ENCODE data around the gene CAST.

DNA sequence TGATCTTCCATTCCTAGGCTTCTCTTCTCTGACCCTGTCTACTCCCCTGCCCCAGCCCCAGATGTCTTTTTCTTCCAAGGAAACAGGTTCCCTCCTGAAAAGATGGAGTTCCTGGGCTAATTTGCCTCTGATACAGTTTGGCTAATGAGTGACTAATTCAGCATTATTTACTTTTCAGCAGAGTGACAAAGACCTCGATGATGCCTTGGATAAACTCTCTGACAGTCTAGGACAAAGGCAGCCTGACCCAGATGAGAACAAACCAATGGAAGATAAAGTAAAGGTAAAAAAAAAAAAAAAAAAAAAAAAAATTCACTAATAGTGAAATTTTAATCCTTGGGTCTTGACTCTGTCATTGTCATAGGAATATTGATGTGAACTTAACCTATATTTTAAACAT is 102.9 kb downstream of the CAST start:
- no peak for TF ChIP-seq POLR2A (IDR thresholded peaks at IDR 0.05; ENCODE audit: low read length)
- no peak for TF ChIP-seq GATA1 (IDR thresholded peaks at IDR 0.05; ENCODE audit: low read depth, low read length)

Measured in erythroblast (primary cell).